GM19239 (cell line): ENCODE results near the gene ABHD12.
A peak's percentile ranks its signal among the peaks of the same experiment; 100 is the strongest.

ENCODE experiments used
- DNase-seq: peaks from one replicate; pipeline ENCODE4 v3.0.0; 2011; ENCODE audit warnings: low spot score; ENCODE audit not compliant: insufficient read length
- FAIRE-seq: peaks from 2 replicates; lab custom pipeline; 2011; peaks lifted over from hg19 to GRCh38; lab: Jason Lieb, UNC

Gene ABHD12

GRCh38 chr20:25294459-25295385, 95.9 kb downstream of the ABHD12 start:
- FAIRE-seq (no peak), DNase-seq (peak; percentile 59)

- FAIRE-seq (no peak), DNase-seq (no peak)
Observed at GRCh38 chr20:25293910-25294458, 96.7 kb downstream of the ABHD12 start.

DNA sequence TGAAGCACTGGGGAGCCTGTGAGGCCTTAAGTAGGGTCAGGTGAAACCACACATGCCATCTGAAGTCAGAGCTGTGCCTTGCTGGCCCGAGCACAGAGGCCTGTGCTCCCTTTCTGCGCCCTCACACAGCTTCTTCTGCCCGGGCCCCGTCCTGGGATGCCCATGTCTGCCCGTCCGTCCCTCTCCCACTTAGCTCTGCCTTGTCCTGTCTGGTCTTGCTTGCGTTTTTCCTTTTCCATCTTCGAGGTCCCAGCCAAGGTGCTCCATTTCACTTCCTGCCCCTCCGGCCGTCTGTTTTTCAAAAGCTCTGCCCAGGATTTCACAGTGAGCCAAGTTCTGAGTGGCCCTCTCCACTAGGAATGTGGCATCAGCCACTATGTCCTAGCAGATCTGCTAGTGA, 97.1 kb downstream of the ABHD12 start:
- DNase-seq (no peak), FAIRE-seq (no peak)

DNA sequence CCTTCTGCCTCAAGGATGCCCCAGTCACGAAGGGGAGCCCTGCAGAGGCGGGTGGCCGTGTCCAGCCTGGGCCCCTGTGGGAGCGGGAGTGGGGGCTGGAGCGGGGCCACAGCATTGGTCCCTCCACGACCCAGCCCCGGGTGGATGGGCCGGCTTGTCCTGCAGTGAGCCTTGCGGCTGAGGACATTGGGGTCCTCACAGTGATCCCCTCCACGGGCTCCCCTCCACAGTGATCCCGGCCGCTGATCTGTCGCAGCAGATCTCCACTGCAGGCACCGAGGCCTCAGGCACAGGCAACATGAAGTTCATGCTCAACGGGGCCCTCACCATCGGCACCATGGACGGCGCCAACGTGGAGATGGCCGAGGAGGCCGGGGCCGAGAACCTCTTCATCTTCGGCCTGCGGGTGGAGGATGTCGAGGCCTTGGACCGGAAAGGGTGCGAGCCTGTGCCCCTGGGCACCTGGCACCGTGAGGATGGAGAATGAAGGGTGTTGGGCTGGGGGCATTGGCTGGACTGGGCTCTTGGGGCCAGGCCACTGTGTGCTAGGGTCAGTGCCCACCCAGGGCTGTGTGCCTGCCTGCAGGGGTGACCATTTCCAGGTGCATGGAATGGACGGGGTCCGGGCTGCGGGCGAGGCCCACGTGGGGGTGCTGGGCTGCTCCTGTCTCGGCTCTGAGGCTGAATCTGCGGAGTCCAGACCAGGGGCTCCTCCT, 98.3 kb downstream of the ABHD12 start:
- no peak for FAIRE-seq
- DNase-seq, result no peak

DNA sequence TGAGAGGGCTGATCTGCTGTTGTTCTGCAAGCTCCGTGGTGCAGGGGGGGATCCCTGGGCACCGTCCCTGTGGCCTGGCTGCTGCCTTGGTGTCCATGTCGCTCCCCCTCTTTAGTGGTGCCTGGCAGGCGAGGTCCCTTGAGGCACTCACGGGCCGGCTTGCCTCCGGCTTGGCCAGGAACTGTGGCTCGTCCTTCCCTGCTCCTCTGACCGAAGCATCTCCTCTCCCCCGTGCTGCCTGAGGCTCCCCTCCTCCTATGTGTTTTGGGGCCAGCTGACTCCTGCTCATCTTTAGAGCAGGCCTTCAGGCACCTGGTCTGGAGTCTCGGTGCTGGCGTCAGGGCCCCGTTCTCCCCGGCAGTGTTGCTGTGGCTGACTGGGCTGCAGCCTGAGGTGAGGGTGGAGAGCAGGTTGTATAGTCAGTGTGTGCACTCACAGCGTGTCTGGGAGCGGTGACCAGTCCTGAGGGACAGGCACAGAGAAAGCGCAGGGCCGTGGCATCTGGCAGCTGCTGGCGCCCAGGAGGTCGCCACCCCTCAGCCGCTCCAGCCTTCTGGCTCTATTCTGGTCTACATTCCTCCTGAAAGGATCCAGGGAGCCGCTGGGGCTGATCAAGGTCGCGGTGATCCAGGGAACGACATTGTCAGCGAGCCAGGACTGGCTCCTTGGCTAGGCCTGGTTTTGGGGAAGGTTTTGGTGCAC, 99.1 kb downstream of the ABHD12 start:
- DNase-seq (no peak), FAIRE-seq (no peak)

- FAIRE-seq (no peak), DNase-seq (no peak)
Observed at GRCh38 chr20:25290646-25291431, 99.8 kb downstream of the ABHD12 start.

GRCh38 chr20:25289886-25290597, 100.6 kb downstream of the ABHD12 start:
- FAIRE-seq (no peak), DNase-seq (no peak)

- no peak for FAIRE-seq
- peak; percentile 71 for DNase-seq
Observed at GRCh38 chr20:25288291-25289181, 102.1 kb downstream of the ABHD12 start.

DNA sequence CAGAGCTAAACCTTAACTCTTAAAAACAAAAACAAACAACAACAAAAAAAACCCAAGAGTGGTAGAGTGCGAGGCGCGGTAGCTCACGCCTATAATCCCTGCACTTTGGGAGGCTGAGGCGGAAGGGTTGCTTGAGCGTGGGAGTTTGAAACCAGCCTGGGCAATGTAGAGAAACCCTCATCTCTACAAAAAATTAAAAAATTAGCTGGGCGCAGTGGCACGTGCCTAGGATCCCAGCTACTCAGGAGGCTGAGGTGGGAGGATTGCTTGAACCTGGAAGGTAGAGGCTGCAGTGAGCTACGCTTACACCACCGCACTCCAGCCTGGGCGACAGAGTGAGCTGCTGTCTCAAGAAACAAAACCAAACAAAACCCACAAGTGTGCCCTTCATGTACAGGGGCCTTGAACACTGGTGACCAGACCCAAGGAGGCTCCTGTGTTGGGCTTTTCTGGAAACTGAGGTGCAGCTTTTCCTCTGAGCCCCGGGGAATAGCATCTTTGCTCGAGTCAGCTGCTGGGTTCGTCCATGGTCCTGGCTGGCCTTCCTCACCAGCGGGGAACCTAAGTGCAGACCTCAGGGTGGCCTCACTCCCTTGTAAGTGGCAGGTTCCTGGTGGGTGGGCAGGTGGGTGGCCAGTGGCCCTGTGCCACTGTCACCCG, 102.9 kb downstream of the ABHD12 start:
- FAIRE-seq, result no peak

GRCh38 chr20:25286917-25287316, 103.7 kb downstream of the ABHD12 start:
- no peak for FAIRE-seq

More for the DNA sequence above, 102.9 kb downstream of the ABHD12 start:
- no peak for DNase-seq

DNA sequence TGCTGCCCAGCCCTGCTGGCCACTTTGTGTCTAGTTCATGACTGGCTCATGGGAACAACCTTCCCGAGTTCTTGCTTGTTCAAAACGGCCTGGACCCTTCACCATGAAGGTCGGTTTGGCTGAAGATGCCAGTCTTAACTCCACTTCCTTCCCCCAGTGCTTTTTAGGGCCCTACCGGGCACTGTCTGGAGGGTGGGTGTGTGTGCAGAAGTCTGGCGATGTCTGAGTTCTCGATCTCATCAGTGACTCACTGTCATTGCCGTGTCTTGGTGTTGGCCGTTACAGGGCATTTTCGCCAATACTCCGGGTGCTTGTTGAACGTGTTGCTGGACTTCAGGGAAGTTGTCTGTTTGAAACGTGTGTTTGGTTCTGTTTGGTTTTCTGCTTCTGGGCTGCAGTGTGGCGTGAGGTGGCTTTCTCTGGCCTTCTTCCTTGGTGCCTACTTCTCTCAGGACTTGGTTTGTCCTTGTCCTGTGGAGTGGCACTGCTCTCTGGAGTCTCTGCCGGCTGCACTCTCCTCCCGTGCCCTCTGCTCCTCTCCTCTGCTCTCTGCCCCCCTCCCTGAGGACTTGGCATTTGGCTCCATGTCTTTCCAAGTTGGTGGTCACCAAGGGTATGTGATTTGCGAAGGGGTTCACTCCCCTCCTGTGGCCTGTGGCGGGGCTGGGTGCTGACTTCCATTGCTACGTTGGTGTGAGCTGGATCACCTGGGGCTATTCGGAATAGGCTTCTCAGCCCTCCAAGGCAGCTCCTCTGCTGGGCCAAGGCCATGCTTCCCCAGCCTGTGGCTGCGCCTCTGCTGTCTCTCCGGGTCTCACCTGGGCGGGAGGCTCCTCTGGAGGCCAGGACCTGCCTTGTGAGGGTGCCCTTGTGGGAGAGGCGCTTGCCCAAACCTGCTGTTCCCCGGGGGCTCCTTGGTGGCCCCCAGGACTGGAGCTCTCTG, 104.5 kb downstream of the ABHD12 start:
- FAIRE-seq (no peak), DNase-seq (no peak)

More at GRCh38 chr20:25286917-25287316, 103.7 kb downstream of the ABHD12 start:
- no peak for DNase-seq

GRCh38 chr20:25285091-25285647, 105.5 kb downstream of the ABHD12 start:
- FAIRE-seq, result no peak
- DNase-seq, result no peak

DNA sequence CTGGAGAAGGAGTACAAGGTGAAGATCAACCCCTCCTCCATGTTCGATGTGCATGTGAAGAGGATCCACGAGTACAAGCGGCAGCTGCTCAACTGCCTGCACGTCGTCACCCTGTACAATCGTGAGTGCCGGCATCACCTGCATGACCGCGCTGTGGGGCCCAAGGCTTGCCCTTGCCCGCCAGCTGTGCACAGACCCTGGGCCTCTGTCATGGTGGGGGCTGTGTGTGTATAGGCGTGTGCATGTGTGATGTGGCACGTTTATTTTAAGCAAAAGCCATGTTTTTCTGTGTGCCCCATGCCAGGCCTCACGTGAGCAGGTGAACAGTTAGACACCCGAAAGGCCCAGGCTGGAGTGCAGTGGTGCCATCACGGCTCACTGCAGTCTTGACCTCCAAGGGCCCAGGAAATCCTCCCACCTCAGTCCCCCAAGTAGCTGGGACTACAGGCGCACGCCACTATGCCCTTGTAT, 106.5 kb downstream of the ABHD12 start:
- DNase-seq (no peak), FAIRE-seq (no peak)

DNA sequence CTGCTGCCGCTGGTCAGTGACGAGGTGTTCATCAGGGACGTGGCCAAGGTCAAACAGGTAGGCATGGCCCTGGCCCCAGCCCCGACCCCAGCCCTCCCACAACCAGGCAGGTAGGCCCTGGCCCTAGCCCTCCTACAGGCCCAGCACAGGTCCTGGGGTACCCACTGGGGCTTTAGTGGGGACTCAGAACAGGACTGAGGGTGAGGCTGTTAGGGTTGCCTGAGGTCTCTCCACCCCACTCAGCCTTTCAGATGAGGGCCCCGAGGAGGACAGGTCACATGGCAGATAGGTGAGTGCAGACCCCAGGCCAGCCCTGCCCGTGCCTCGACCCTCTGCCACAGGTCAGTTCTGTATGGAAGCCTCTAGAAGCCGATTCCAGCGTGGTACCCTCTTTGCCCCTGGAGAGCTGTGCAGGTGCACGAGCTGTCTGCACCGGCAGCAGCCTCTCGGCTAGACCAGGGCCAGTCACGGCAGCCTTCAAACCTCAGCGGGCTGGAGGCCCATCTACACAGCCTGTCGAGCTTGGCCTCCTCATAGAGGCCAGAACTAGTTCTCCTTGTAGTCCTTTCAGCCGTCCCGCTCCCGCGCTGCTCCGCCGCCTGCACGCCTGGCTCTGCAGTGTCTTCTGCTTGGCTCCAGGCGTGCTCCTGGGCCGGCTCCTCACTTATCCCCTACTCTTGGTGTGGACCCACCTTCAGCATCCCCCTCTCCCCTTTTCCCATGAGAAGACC, 107.2 kb downstream of the ABHD12 start:
- DNase-seq (no peak), FAIRE-seq (no peak)

GRCh38 chr20:25282796-25283195, 107.8 kb downstream of the ABHD12 start:
- FAIRE-seq (no peak), DNase-seq (no peak)
